Spleen (tissue), 11 donors: ENCODE data around the gene NPBWR2. TPM values are rescaled to one million over a fixed set of nuclear protein-coding genes. Genes with fewer than 3 reads are reported as not detected.

Experiments
- DNase-seq: peaks from one replicate; pipeline ENCODE4 v3.0.0-alpha.2; 2020
- H3K27ac ChIP-seq, 8 donors: fragments of 200-600 bp; sonication (generic) in 7 of 8; 1 replicate in 4 of 8; 2 replicates in 4 of 8; pipeline versions ENCODE4 v1.5.0 to v1.8.0; 2016 to 2021; ENCODE audit warnings: inconsistent platforms in 4 of 8, mild to moderate bottlenecking in 4 of 8, moderate library complexity in 1 of 8
- H3K27me3 ChIP-seq, 7 donors: fragments of 200-600 bp; sonication (generic) in 6 of 7; replicated peaks in 1 of 7; 1 replicate in 4 of 7; 2 replicates in 3 of 7; pipeline versions ENCODE4 v1.5.0 to v1.8.0; 2016 to 2021; ENCODE audit warnings: inconsistent platforms in 3 of 7, mild to moderate bottlenecking in 1 of 7
- H3K36me3 ChIP-seq, 6 donors: fragments of 200-600 bp; sonication (generic) in 5 of 6; 1 replicate in 4 of 6; 2 replicates in 2 of 6; pipeline versions ENCODE4 v1.5.0 to v1.8.0; 2016 to 2021; ENCODE audit warnings: inconsistent platforms in 2 of 6
- H3K4me1 ChIP-seq, 6 donors: fragments of 200-600 bp; sonication (generic) in 5 of 6; 1 replicate in 3 of 6; 2 replicates in 3 of 6; pipeline versions ENCODE4 v1.5.0 to v1.8.0; 2016 to 2021; ENCODE audit warnings: inconsistent platforms in 3 of 6
- H3K4me3 ChIP-seq, 8 donors: fragments of 200-600 bp; sonication (generic) in 7 of 8; 1 replicate in 4 of 8; 2 replicates in 4 of 8; pipeline versions ENCODE4 v1.5.0 to v1.8.0; 2016 to 2021; ENCODE audit warnings: inconsistent platforms in 4 of 8, mild to moderate bottlenecking in 4 of 8, moderate library complexity in 2 of 8
- H3K9me3 ChIP-seq, 8 donors: fragments of 200-600 bp; sonication (generic) in 7 of 8; 1 replicate in 4 of 8; 2 replicates in 4 of 8; pipeline versions ENCODE4 v1.5.0 to v1.8.0; 2016 to 2021; ENCODE audit warnings: inconsistent platforms in 4 of 8
- POLR2A ChIP-seq, 3 donors: fragments of 450-650 bp; IDR thresholded peaks; one replicate each; pipeline ENCODE4 v1.5.1; 2017; ENCODE audit warnings: antibody characterized with exemption in 3 of 3, mild to moderate bottlenecking in 1 of 3
- POLR2AphosphoS5 ChIP-seq, 3 donors: sonication (generic); formaldehyde crosslinking; IDR thresholded peaks; one replicate each; pipeline ENCODE4 v1.5.1; 2017; ENCODE audit warnings: antibody characterized with exemption in 3 of 3
- WGBS, 5 donors: extraction: QIAGEN DNeasy Blood & Tissue Kit in 3 of 5; methylation state at CpG; one replicate each; pipeline versions ENCODE4 v1.1.5 to v1.1.7; 2013 to 2018; 5-methylcytosine and 5-hydroxymethylcytosine counted together
- intact Hi-C: fragments of 100-400 bp; cut with DNase I; formaldehyde crosslinking; loops from one replicate; pipeline ENCODE4 v1.15.0; 2023; ENCODE audit warnings: low total_unique reads
- polyA plus RNA-seq, 3 donors: library from polyadenylated mRNA; stranded (reverse); fragments of 200-250 nt; gene quantifications; one replicate each; pipeline ENCODE4 v1.2.1, GENCODE V29; 2013
- total RNA-seq, 7 donors: library from RNA; depleted of rRNA in 3 of 7; stranded (reverse); fragments of >200 nt in 3 of 7; fragmentation: NEBNext Ultra II Directional in 4 of 7; extraction: Animal tissue kit (Norgen Biotek cat#: 25700) in 4 of 7; gene quantifications; one replicate each; pipeline versions ENCODE4 v1.1.0 to v1.2.1, GENCODE V29; 2016 to 2021
- TF ChIP-seq, protein P1 (sequence below), 11 experiments: fragments of 200-600 bp in 7 of 11; fragments of 450-650 bp in 4 of 11; sonication (generic) in 4 of 11; IDR thresholded peaks in 8 of 11; conservative IDR thresholded peaks in 3 of 11; 1 replicate in 7 of 11; 2 replicates in 4 of 11; pipeline versions ENCODE4 v1.4.0 to v1.8.0; 2016 to 2021; ENCODE audit warnings: antibody characterized with exemption in 11 of 11, inconsistent platforms in 4 of 11, mild to moderate bottlenecking in 1 of 11
- donor health status: healthy with polysubstance abuse.
- donor health status: DM: no; HTN: no; CAD: no; lungs with moderate emphysema.
- donor health status: DM: no; HTN: no; CAD: no.
- donor health status: Bipolar disorder and iron deficiency.
- donor health status: healthy.
- donor health status: DM: no; HTN: no; CAD: no.
- donor health status: DM: yes; HTN: yes; CAD: no.

NPBWR2 gene
- total and polyA plus RNA-seq, 10 donors: 0.26 TPM; not detected in 9

DNA sequence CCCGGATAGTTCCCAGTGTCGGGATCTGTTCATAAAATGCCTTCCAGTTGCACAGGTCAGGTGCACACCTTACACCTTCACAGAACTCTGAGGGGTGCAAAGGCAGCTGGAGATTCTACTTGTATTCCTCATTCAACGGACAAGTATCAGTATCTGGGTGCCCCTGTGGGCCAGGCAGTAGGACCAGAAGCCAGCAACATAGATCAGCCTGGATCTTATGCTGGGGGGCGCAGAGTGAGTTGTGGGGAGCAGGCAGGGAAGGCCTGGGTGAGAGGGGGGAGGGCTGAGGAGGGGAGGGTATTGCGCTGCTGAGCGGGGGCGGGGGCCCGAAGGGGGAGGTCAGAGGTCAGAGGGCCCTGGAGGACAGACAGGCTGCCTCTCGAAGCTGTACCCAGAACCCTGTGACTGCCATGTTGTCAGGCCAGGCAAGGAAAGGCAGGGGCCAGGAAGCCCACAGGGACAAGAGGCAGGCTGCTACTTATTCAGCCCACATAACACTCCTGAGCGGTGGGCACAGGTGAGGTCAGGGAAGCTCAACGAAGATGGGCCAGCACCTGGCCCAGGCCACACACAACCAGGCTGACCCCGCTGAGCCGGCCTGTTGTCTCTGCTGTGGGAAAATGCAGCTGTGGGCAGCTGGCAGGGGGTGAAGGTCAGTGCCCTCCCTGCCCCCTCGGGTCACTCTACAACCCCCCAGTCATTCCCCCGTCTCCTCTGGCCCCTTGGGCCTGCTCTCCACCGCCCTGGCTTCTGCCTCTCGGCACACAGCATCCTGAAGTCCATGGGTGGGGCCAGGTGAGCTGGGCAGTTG, 26.3 kb downstream of the NPBWR2 start:
- Histone ChIP-seq H3K27ac (peak overlapping the region; percentile 72 to 97 (median 89)), H3K9me3 (no peaks in the 10 kb centered on the region), H3K4me1 (peaks cover 28 to 84% (median 79%) of the 10 kb centered on the region in 6 donors), H3K27me3 (peaks cover 0 to 33% (median 17%) of the 10 kb centered on the region in 7 donors), H3K4me3 (peak overlapping the region; percentile 39 to 96 (median 60)), H3K36me3 (peaks cover 0 to 16% (median 5%) of the 10 kb centered on the region in 6 donors)
- TF ChIP-seq POLR2A (IDR thresholded peaks at IDR 0.05): no peak
- no peak for TF ChIP-seq POLR2AphosphoS5 (IDR thresholded peaks at IDR 0.05)
- TF ChIP-seq, protein P1, sequence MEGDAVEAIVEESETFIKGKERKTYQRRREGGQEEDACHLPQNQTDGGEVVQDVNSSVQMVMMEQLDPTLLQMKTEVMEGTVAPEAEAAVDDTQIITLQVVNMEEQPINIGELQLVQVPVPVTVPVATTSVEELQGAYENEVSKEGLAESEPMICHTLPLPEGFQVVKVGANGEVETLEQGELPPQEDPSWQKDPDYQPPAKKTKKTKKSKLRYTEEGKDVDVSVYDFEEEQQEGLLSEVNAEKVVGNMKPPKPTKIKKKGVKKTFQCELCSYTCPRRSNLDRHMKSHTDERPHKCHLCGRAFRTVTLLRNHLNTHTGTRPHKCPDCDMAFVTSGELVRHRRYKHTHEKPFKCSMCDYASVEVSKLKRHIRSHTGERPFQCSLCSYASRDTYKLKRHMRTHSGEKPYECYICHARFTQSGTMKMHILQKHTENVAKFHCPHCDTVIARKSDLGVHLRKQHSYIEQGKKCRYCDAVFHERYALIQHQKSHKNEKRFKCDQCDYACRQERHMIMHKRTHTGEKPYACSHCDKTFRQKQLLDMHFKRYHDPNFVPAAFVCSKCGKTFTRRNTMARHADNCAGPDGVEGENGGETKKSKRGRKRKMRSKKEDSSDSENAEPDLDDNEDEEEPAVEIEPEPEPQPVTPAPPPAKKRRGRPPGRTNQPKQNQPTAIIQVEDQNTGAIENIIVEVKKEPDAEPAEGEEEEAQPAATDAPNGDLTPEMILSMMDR (IDR thresholded peaks at IDR 0.05 in 8 of 11, conservative IDR thresholded peaks at IDR 0.05 in 3 of 11): no peak
- DNase-seq: no peak
- intact Hi-C loops: loop anchor here (5.0 kb wide), 1 partner anchor 41 kb away; no protein-coding TSS in a partner anchor
- 69 to 82% (median 74%) methylated on average over 16 to 17 of the region's 17 CpGs for WGBS, 5 donors

- Histone ChIP-seq H3K9me3 (no peaks in the 10 kb centered on the region), H3K4me3 (peak within 1 kb of the TSS; percentile 62 to 96 (median 81)), H3K27ac (peak within 1 kb of the TSS; percentile 84 to 97 (median 89)), H3K36me3 (peaks cover 0 to 24% (median 11%) of the 10 kb centered on the region in 6 donors), H3K27me3 (peaks cover 0 to 25% (median 16%) of the 10 kb centered on the region in 7 donors), H3K4me1 (peaks cover 29 to 92% (median 86%) of the 10 kb centered on the region in 6 donors)
- 3 to 14% (median 5%) methylated on average over 22 to 62 of the region's 62 CpGs for WGBS, 5 donors
- intact Hi-C loops: loop anchor here (5.0 kb wide), 1 partner anchor 42 kb away; no protein-coding TSS in a partner anchor
- TF ChIP-seq, protein P1 (IDR thresholded peaks at IDR 0.05 in 8 of 11, conservative IDR thresholded peaks at IDR 0.05 in 3 of 11): no peak
- TF ChIP-seq POLR2AphosphoS5 (IDR thresholded peaks at IDR 0.05): peak in 2 of 3 donors; percentile 5 to 46
- DNase-seq: peak; percentile 96
Measured at GRCh38 chr20:64080013-64080812, 27.2 kb downstream of the NPBWR2 start, which contains the start of gene OPRL1. Gene OPRL1 (plus strand): TSS chr20:64080082. CDS start chr20:64092721, 12,639 bp downstream.

- 0 to 1% (median 0%) methylated on average over 5 to 73 of the region's 73 CpGs for WGBS, 5 donors
- Histone ChIP-seq H3K27me3 (peaks cover 0 to 17% (median 8%) of the 10 kb centered on the region in 7 donors), H3K9me3 (no peaks in the 10 kb centered on the region), H3K4me3 (peak within 1 kb of the TSS; percentile 62 to 96 (median 81)), H3K4me1 (peaks cover 29 to 94% (median 85%) of the 10 kb centered on the region in 6 donors), H3K36me3 (peaks cover 0 to 32% (median 19%) of the 10 kb centered on the region in 6 donors), H3K27ac (peak within 1 kb of the TSS; percentile 84 to 97 (median 89))
- peak; percentile 98 for DNase-seq
- TF ChIP-seq POLR2A (IDR thresholded peaks at IDR 0.05): peak in 2 of 3 donors; percentile 13 to 23
- peak; percentile 65 to 84 (median 66) for TF ChIP-seq POLR2AphosphoS5 (IDR thresholded peaks at IDR 0.05)
- TF ChIP-seq, protein P1 (IDR thresholded peaks at IDR 0.05 in 8 of 11, conservative IDR thresholded peaks at IDR 0.05 in 3 of 11): peak in 5 of 11 experiments; percentile 10 to 30 (median 21)
- intact Hi-C loops: loop anchor here (5.0 kb wide), 1 partner anchor 43 kb away; no protein-coding TSS in a partner anchor
Measured at GRCh38 chr20:64079273-64080012, 27.9 kb downstream of the NPBWR2 start, which contains the start of gene RGS19. Gene RGS19 (minus strand): TSS chr20:64079518. CDS start chr20:64076886, 2,632 bp downstream.
